Measurements from ENCODE around the gene SLC6A2. TPM values are rescaled to one million over a fixed set of nuclear protein-coding genes. Genes with fewer than 3 reads are reported as not detected.
A peak's percentile ranks its signal among the peaks of the same experiment; 100 is the strongest.

SLC6A2 gene
- total RNA-seq, 3 donors from 2014 or later: 0.09 to 0.19 TPM; not detected in 1

DNA sequence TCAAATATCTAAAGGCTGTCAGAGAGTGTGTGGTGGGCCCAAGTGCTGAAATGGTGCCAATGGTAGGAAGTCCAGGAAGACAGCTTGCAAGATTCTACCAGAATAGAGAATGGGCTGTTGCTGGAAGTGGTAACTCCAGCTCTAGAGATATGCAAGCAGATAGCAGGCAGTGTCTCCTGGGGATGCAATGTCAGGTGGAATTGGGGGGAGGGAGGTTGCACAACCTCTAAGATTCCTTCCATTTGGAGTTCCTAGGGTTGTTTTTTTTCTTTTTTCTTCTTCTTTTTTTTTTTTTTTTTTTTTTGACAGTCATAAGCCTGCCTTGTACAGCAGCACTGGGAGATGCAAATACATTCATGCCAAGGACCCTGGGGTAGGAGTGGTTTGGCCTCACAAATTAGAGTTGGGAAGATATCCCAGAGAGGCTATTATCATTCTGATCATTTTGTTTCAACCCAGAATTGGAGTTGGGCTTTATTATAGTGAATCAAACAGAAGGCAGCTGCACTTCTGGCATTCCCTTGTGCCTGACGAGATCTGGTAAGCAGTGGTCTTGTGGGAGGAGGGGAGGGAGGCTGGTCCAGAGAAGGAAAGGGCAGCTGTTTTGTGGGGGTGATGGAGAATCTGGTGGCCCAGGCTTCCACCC is 51.1 kb downstream of the SLC6A2 start:
- H3K9me3 ChIP-seq: no peaks in the 10 kb centered on the region
- no peak for TF ChIP-seq CTCF (IDR thresholded peaks at IDR 0.05)
- ATAC-seq (no peak), DNase-seq (no peak)
- H3K4me1 ChIP-seq (ENCODE audit: low read depth): no peaks in the 10 kb centered on the region
- H3K36me3 ChIP-seq (ENCODE audit: low read depth): no peaks in the 10 kb centered on the region
- intact Hi-C loops (cut with DNase I, micrococcal nuclease): loop anchor here in 1 of 2 donors (10.0 kb wide), 1 partner anchor 162 kb away; no protein-coding TSS in a partner anchor
- no peak overlapping the region for H3K4me3 ChIP-seq

DNA sequence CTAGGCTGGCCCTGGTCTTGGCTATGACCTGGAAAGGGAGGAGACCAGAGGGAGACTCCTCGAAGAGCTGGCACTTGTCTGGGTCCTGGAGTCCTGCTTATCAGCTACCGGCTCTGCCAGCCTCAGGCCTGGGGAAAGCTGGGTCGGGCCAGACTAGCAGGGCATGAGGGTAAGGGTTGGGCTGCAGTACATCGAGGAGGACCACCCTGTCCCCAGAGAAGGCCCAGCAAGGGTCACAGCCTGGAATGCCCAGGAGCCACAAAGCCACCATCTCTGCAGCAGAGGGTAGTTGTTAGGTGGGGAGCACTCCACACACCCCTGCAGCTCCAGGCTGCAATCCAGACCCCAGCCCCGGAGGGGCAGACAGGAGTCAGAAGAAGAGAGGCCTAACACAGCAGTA is 54.0 kb downstream of the SLC6A2 start:
- no peak for DNase-seq
- Histone ChIP-seq H3K4me1 (ENCODE audit: low read depth) (no peaks in the 10 kb centered on the region), H3K9me3 (no peaks in the 10 kb centered on the region), H3K4me3 (no peak overlapping the region), H3K36me3 (ENCODE audit: low read depth) (no peaks in the 10 kb centered on the region)
- intact Hi-C loops (cut with DNase I, micrococcal nuclease): loop anchor here (5.0 to 10.0 kb wide), 2 partner anchors 132 to 165 kb away; no protein-coding TSS in a partner anchor
- ATAC-seq: no peak
- TF ChIP-seq CTCF (IDR thresholded peaks at IDR 0.05): no peak

GRCh38 chr16:55710466-55710865 is 54.7 kb downstream of the SLC6A2 start:
- intact Hi-C loops (cut with DNase I, micrococcal nuclease): loop anchor here in 1 of 2 donors (5.0 kb wide), 1 partner anchor 132 kb away; no protein-coding TSS in a partner anchor
- H3K9me3 ChIP-seq: no peaks in the 10 kb centered on the region
- ATAC-seq (no peak), DNase-seq (no peak)
- no peak overlapping the region for H3K4me3 ChIP-seq
- no peak for TF ChIP-seq CTCF (IDR thresholded peaks at IDR 0.05)
- H3K36me3 ChIP-seq (ENCODE audit: low read depth): no peaks in the 10 kb centered on the region
- H3K4me1 ChIP-seq (ENCODE audit: low read depth): no peaks in the 10 kb centered on the region

GRCh38 chr16:55711959-55712876 is 56.4 kb downstream of the SLC6A2 start:
- intact Hi-C loops (cut with DNase I, micrococcal nuclease): loop anchor here (2.0 to 5.0 kb wide), 2 partner anchors 130 to 131 kb away; no protein-coding TSS in a partner anchor
- peak; percentile 52 for ATAC-seq
- no peaks in the 10 kb centered on the region for H3K4me1 ChIP-seq (ENCODE audit: low read depth)
- TF ChIP-seq CTCF (IDR thresholded peaks at IDR 0.05): no peak
- no peaks in the 10 kb centered on the region for H3K36me3 ChIP-seq (ENCODE audit: low read depth)
- H3K9me3 ChIP-seq: no peaks in the 10 kb centered on the region
- H3K4me3 ChIP-seq: no peak overlapping the region
- peak in 2 of 3 donors; percentile 42 to 85 for DNase-seq

GRCh38 chr16:55713103-55713502 is 57.3 kb downstream of the SLC6A2 start:
- Histone ChIP-seq H3K36me3 (ENCODE audit: low read depth) (no peaks in the 10 kb centered on the region), H3K4me3 (no peak overlapping the region), H3K4me1 (ENCODE audit: low read depth) (no peaks in the 10 kb centered on the region), H3K9me3 (no peaks in the 10 kb centered on the region)
- intact Hi-C loops (cut with DNase I, micrococcal nuclease): loop anchor here (2.0 to 5.0 kb wide), 2 partner anchors 129 to 130 kb away; no protein-coding TSS in a partner anchor
- no peak for DNase-seq
- TF ChIP-seq CTCF (IDR thresholded peaks at IDR 0.05): no peak
- ATAC-seq: no peak
